ENCODE results near the gene KRT8. TPM values are rescaled to one million over a fixed set of nuclear protein-coding genes. Genes with fewer than 3 reads are reported as not detected.

KRT8 gene
- total RNA-seq, 1 experiment from 2014 or later: 441 TPM

DNA sequence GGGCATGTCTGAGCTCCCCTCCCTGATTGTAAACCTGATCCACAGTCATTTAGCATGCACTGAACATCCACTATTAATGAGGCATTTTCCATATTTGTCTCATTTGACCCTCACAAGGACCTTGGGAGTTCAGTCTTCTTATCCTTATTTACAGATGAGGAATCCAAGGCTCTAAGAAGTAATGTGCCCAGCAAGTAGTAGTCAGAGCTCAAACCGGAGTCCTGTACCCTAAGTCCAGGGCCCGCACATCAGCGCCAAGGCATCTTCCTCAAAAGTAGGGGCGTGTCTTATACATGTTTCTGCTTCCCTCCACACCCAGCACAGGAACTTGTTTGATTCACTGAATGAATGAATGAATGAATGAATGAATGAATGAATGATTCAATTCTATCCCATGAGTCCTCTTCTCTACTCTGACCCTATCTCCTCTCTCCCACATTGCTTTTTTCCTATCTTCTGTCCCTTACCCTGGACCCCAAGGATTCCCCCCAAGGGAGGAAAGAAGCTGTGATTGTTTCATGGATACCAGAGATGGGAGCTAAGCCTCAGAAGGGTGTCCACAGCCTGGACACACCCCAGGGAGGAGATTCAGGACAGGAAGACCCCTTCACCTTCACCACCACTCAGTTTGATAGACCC, 21.8 kb upstream of the KRT8 start:
- DNase-seq (ENCODE audit: extremely low read depth, low read depth): no peak

GRCh38 chr12:52925717-52926595, 21.1 kb upstream of the KRT8 start:
- no peak for DNase-seq (ENCODE audit: extremely low read depth, low read depth)

DNA sequence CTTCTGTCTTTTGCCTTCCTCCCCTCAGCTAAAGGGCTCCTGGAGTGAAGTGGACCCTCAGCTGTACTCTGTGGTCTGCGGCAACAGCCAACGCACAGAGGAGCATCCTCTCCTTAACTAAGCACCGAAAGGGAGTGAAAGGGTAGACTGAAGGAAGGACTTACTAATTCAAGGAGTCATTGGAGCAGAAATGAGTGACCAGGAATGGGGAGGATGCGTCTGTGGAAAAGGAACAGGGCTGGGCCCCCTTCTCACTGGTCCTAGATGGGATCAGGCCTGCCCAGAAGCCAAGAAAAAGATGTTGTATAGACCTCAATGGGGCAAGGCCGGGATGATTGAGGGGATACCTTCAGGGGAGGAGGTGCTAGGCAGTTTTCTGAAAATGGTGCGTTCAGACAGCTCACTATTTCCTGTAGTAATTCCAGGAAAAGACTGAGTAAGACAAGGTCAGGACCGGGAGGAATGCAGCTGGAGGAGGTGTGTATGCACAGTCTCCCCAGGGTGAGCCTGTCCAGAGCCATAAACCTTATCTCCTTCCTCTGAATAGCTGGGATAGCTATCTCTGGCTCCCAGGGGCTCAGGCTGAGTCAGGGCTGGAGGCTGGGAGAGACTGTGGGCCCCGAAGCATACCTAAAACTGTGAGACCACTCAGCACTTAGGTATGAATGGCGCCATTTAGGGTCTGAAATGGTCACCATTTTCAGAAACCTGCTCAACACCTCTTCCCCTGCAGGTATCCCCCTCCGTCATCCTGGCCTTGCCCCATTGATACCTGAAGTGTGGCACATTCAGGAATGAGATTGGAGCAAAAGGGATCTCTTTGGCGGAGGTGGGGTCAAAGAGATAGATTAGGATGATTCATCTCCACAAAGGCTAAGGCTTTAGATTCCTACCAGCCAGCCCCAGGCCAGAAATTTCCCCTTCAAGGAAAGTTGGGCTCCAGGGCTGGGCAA, 20.2 kb upstream of the KRT8 start:
- no peak for DNase-seq (ENCODE audit: extremely low read depth, low read depth)

DNA sequence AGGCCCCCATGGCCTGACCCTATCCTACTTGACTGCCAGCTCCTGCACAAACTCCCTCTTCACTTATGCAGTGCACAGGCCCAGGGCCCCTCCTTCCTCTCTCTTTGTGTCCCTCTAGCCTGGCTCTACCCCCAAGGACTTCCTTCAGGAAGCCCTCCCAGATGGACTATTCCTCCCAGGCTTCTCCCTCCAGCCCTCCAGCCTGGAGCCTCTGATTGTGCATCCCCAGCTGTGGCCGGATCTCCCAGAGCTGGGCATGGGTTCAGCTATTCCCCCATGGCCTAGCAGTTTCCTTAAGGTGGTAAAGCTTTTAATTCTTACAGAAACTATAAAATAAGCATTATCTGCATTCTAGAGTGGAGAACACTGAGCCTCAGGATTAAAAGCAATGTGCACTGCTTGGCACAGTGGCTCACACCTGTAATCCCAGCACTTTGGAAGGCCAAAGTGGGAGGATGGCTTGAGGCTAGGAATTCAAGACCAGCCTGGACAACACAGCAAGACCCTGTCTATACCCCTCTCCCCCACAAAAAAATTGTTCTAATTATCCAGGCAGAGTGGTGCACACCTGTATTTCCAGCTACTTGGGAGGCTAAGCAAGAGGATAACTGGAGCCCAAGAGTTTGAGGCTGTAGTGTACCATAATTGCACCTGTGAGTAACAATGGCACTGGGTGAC, 16.8 kb upstream of the KRT8 start:
- DNase-seq (ENCODE audit: extremely low read depth, low read depth): no peak

DNA sequence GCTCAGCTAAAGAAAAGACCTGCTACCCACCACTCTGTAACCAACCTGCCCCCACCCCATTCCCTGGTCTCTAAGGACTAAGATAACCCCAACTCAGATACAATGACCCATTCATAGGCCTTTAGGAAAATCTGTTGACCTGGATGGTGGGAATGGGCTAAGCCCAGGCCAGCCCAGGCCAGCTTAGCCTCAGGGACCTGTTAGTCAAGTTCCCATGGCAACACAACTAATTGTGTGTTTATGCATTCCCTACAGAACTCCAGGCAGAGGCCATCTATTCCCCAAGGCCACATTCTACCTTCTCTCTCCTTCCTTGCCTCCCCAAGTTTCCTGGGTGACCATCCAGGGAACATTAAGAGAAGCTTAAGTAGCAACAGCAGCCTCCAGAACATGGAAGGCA, 16.1 kb upstream of the KRT8 start:
- DNase-seq (ENCODE audit: extremely low read depth, low read depth): no peak

DNA sequence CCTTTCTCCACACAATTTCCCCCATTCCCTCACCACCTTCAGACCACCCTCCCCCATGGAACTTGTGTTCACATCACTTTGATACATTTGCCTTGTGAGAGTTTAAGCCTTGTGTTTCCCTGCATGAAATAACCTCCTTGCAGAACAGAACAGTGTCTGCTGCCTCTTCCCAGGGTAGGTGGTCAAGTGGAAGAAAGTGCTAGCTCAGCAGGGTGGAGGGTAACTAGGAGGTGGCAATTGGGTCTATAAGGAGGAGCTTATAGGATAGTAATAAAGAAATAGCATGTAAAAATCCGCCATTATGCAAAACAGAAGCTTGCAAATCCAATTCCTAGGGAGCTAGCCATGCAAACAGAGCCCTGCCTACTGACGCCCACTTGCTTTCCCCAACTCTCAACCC, 13.9 kb upstream of the KRT8 start:
- no peak for DNase-seq (ENCODE audit: extremely low read depth, low read depth)

- DNase-seq (ENCODE audit: extremely low read depth, low read depth): no peak
Measured at GRCh38 chr12:52918351-52918750, 13.5 kb upstream of the KRT8 start.

DNA sequence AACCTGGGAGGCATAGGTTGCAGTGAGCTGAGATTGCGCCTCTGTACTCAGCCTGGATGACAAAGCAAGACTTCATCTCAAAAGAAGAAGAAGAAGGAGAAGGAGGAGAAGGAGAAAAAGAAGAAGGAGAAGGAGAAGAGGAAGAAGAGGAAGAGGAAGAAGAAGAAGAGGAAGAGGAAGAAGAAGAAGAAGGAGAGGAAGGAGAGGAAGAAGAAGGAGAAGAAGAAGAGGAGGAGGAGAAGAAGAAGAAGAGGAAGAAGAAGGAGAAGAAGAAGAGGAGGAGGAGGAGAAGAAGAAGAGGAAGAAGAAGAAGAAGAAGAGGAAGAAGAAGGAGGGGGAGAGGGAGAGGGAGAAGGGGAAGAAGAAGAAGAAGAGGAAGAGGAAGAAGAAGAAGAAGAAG, 12.9 kb upstream of the KRT8 start:
- no peak for DNase-seq (ENCODE audit: extremely low read depth, low read depth)

- DNase-seq (ENCODE audit: extremely low read depth, low read depth): no peak
Measured at GRCh38 chr12:52916216-52916615, 11.3 kb upstream of the KRT8 start.

DNA sequence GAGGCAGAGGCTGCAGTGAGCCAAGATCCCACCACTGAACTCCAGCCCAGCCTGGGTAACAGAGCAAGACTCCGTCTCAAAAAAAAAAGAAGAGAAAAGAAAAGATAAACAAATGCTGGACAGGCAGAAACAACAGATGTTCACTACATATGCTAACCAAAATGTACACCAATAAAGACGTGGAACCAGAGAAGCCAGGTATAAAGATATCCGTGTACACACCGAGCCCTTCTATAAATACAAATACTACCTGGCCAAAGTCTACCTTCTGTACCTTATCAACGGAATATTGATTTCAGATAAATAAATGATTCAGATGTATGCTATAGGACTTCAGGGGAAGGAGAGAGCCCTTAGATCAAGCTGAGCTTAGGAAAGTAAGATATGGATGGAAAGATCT, 10.8 kb upstream of the KRT8 start:
- DNase-seq (ENCODE audit: extremely low read depth, low read depth): no peak

DNA sequence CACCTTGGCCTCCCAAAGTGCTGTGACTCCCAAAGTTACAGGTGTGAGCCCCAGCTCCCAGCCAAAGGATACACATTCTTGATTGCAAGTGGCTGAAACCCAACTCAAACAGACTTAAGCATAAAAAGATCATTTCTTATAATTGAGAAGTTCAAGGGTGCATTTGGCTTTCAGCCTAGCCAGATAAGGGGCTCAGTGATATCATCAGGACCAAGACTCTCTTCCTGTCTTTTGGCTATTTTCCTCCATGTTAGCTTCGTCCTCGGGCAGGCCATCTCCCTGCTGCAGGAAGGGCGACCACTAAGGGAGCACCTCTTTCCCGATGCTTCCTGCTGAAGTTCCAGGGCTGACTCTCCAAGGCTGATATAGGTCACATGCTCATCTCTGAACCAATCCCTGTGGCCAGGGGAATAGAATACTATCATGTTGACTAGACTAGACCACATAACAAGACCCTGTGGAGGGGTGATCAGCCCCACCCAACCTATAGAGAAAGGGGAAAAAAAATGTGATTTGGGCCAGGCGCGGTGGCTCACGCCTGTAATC, 9.8 kb upstream of the KRT8 start:
- DNase-seq (ENCODE audit: extremely low read depth, low read depth): no peak

DNA sequence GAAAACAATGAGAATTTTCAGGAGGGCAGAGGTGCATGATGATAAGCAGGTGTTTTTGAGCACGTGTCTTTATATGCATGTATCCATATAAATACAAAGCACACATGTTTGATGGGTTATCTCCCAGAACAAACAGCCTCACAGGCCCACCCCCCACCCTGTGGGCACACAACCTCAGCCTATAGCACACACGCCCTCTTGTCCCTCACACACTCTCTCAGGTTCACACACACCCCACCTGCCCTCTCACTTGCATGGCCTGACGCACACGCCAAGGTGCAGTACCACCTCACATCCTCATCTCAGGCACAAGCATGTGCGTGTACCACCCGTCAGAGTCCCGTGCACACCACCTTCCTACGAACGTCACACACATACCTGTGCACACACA, 8.6 kb upstream of the KRT8 start:
- no peak for DNase-seq (ENCODE audit: extremely low read depth, low read depth)

GRCh38 chr12:52912711-52913430, 8.0 kb upstream of the KRT8 start:
- DNase-seq (ENCODE audit: extremely low read depth, low read depth): no peak

GRCh38 chr12:52910248-52910883, 5.5 kb upstream of the KRT8 start:
- DNase-seq (ENCODE audit: extremely low read depth, low read depth): no peak

DNA sequence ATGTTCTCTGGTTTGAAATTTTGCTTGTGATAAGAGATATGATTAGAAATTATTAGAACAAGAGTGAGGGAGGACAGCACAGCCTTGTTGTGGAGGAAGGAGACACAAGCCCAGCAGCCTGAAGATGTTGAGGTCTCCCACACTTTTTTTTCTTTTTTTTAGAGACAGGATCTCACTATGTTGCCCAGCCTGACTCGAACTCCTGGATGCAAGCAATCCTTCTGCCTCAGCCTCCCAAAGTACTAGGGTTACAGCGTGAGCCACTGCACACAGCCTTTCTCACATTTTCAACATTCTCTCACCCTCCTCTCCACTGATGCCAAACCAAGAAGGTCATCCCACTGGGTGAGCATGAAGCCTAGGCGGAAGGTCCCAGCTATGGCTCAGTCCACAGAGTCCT, 4.9 kb upstream of the KRT8 start:
- DNase-seq (ENCODE audit: extremely low read depth, low read depth): no peak

DNA sequence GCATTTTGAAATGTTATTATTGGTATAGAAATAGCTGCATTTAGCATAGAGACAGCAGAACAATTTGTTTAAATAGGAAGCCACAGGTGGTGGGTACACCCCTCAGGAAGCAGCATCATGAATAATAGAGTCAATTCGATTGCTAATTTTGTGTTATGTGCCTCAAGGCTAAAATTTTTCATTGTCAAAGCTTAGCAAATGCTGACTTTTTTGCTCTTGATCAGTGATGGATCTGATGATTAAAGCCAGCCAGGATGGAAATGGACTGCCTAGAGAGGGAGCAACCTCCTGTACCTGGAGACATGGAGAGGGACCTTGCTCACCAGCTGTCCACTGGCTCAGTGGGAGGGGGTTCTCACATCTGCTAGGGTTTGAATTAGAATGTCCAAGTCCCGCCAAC, 4.5 kb upstream of the KRT8 start:
- DNase-seq (ENCODE audit: extremely low read depth, low read depth): no peak

DNA sequence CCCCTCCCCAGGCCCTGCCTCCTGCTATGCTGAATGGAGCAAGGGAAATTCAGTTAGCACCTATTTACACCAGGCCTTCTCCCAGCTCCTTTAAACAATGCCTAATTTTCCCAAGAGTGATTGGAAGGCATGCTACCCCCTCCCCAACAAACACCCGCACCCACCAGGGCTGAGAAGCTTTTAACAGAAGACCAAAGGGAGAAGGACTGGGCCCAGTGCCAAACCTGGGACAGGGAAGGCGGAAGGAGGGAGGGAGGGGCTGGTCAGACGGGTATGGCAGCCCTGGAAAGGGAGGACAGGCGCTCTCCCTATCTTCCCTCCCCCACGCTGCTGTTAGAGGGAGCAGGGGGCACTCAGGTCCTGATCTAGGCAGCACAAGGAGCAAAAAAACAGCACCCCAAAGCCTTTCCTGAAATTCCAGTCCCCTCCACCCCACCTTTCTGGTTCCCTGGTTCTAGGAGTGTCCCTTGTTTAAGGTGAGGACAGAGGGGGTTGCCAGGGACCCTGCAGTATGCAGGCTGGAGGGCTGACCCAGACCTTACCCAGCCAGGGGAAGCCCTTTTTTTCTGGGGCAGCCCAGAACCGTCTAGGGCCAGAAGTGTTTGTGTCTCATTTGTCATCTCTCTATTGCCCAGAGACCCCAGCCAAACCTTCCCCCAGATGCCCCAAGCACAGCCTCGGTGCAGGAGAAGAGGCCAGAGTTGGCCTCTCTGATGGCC, 2.4 kb upstream of the KRT8 start:
- no peak for DNase-seq (ENCODE audit: extremely low read depth, low read depth)

GRCh38 chr12:52906191-52906601, 1.3 kb upstream of the KRT8 start:
- no peak for DNase-seq (ENCODE audit: extremely low read depth, low read depth)

All from NCI-H460 (cell line).